Right lobe of liver (tissue), 4 donors: Measurements from ENCODE around the gene TNIP1.

Experiments
- CTCF ChIP-seq, 4 donors: fragments of 200-600 bp in 3 of 4; fragments of 450-650 bp in 1 of 4; IDR thresholded peaks; one replicate each; pipeline versions ENCODE4 v1.5.1 to v1.8.0; 2016 to 2022; ENCODE audit warnings: antibody characterized with exemption in 4 of 4, mild to moderate bottlenecking in 2 of 4
- POLR2A ChIP-seq: fragments of 450-650 bp; IDR thresholded peaks from one replicate; pipeline ENCODE4 v1.6.1; 2017; ENCODE audit warnings: antibody characterized with exemption, mild to moderate bottlenecking
- donor health status: DM: no; HTN: no; CAD: no.
- donor health status: DM: no; HTN: no; CAD: no.
- donor health status: DM: no; HTN: yes; CAD: no.

- TF ChIP-seq CTCF (IDR thresholded peaks at IDR 0.05) (no peak), POLR2A (no peak)
Observed at GRCh38 chr5:151041577-151042268, 39.1 kb downstream of the TNIP1 start.
